WTC11 (cell line): ENCODE data around the gene ANKMY1. TPM values are rescaled to one million over a fixed set of nuclear protein-coding genes. Genes with fewer than 3 reads are reported as not detected.
A peak's percentile ranks its signal among the peaks of the same experiment; 100 is the strongest.

ENCODE experiments used
- ATAC-seq: fragments of 200-7000 bp; cut with Tn5 transposase; 2 replicates; pipeline ENCODE4 v1.10.0; 2021; ENCODE audit warnings: mild to moderate bottlenecking, moderate library complexity
- CTCF ChIA-PET: fragments of 300-600 bp; sonication (Branson Sonifier 250); formaldehyde crosslinking; loops from one replicate; lab custom pipeline; 2021; ENCODE audit warnings: antibody characterized with exemption; lab: Charles Lee
- POLR2A ChIA-PET: fragments of 350-600 bp; sonication (Branson Sonifier 250); formaldehyde crosslinking; loops from one replicate; lab custom pipeline; 2021; ENCODE audit warnings: antibody characterized with exemption; lab: Charles Lee
- DNase-seq: peaks from one replicate; pipeline ENCODE4 v3.0.0; 2021; ENCODE audit warnings: low spot score
- H3K27ac Mint-ChIP-seq: 2 replicates; pipeline ENCODE4 v1.8.0; 2021; ENCODE audit warnings: mixed read lengths
- H3K27me3 Mint-ChIP-seq: 2 replicates; pipeline ENCODE4 v1.8.0; 2021; ENCODE audit warnings: low read depth, mild to moderate bottlenecking, moderate library complexity, mixed read lengths
- H3K36me3 Mint-ChIP-seq: 2 replicates; pipeline ENCODE4 v1.8.0; 2021; ENCODE audit warnings: mixed read lengths
- H3K4me1 Mint-ChIP-seq: 2 replicates; pipeline ENCODE4 v1.8.0; 2022; ENCODE audit warnings: mixed read lengths
- H3K4me3 Mint-ChIP-seq: 2 replicates; pipeline ENCODE4 v1.8.0; 2021; ENCODE audit warnings: mild to moderate bottlenecking, moderate library complexity, mixed read lengths
- H3K9me3 Mint-ChIP-seq: 2 replicates; pipeline ENCODE4 v1.8.0; 2021; ENCODE audit warnings: mixed read lengths
- ATF2 ChIP-seq: sonication (generic); formaldehyde crosslinking; IDR thresholded peaks from 2 replicates; pipeline ENCODE4 v1.8.1; 2022; ENCODE audit warnings: low read depth, missing genetic modification reagents, borderline replicate concordance
- E2F1 ChIP-seq: sonication (generic); formaldehyde crosslinking; IDR thresholded peaks from 2 replicates; pipeline ENCODE4 v1.8.0; 2022; ENCODE audit warnings: mild to moderate bottlenecking, missing genetic modification reagents
- FOXP4 ChIP-seq: sonication (generic); formaldehyde crosslinking; IDR thresholded peaks from 2 replicates; pipeline ENCODE4 v1.8.0; 2022; ENCODE audit warnings: mild to moderate bottlenecking, missing genetic modification reagents
- GRHL2 ChIP-seq: fragments of 250-450 bp; sonication (Bioruptor Pico); IDR thresholded peaks from 2 replicates; pipeline ENCODE4 v1.8.0; 2022; ENCODE audit warnings: mild to moderate bottlenecking, moderate library complexity; ENCODE audit not compliant: insufficient replicate concordance, severe bottlenecking
- GTF2I ChIP-seq: fragments of 250-450 bp; sonication (Bioruptor Pico); conservative IDR thresholded peaks from 2 replicates; pipeline ENCODE4 v1.4.0; 2021; ENCODE audit warnings: mild to moderate bottlenecking
- HMGA2 ChIP-seq: fragments of 250-450 bp; sonication (Bioruptor Pico); IDR thresholded peaks from 2 replicates; pipeline ENCODE4 v1.4.0; 2021; ENCODE audit warnings: mild to moderate bottlenecking, moderate library complexity
- IRF2 ChIP-seq: sonication (generic); formaldehyde crosslinking; IDR thresholded peaks from 2 replicates; pipeline ENCODE4 v1.8.0; 2022; ENCODE audit warnings: low read depth, missing genetic modification reagents, borderline replicate concordance
- MYBL2 ChIP-seq: sonication (generic); formaldehyde crosslinking; IDR thresholded peaks from 2 replicates; pipeline ENCODE4 v1.8.1; 2023; ENCODE audit warnings: mild to moderate bottlenecking, moderate library complexity, missing genetic modification reagents
- OVOL2 ChIP-seq: fragments of 250-450 bp; sonication (Bioruptor Pico); IDR thresholded peaks from 2 replicates; pipeline ENCODE4 v1.9.0; 2021; ENCODE audit warnings: mild to moderate bottlenecking, borderline replicate concordance
- PREB ChIP-seq: sonication (generic); formaldehyde crosslinking; IDR thresholded peaks from 2 replicates; pipeline ENCODE4 v1.8.1; 2022; ENCODE audit warnings: mild to moderate bottlenecking, missing genetic modification reagents, moderate library complexity, borderline replicate concordance
- SMAD4 ChIP-seq: sonication (generic); formaldehyde crosslinking; IDR thresholded peaks from 2 replicates; pipeline ENCODE4 v1.8.0; 2022; ENCODE audit warnings: mild to moderate bottlenecking, missing genetic modification reagents
- ZNF138 ChIP-seq: sonication (generic); formaldehyde crosslinking; conservative IDR thresholded peaks from 2 replicates; pipeline ENCODE4 v1.8.1; 2022; ENCODE audit warnings: mild to moderate bottlenecking, moderate library complexity, missing genetic modification reagents
- ZNF219 ChIP-seq: sonication (generic); formaldehyde crosslinking; IDR thresholded peaks from 2 replicates; pipeline ENCODE4 v1.8.0; 2023; ENCODE audit warnings: missing genetic modification reagents, mild to moderate bottlenecking, borderline replicate concordance
- total RNA-seq: library from RNA; stranded (reverse); gene quantifications from 3 replicates; pipeline ENCODE4 v1.2.3, GENCODE V29; 2021
- TF ChIP-seq, protein P1 (sequence below): sonication (generic); formaldehyde crosslinking; IDR thresholded peaks from 2 replicates; pipeline ENCODE4 v1.8.1; 2023; ENCODE audit warnings: mild to moderate bottlenecking, missing genetic modification reagents
- TF ChIP-seq, protein P2 (sequence below): fragments of 200-600 bp; IDR thresholded peaks from 2 replicates; pipeline ENCODE4 v1.8.0; 2022; ENCODE audit warnings: antibody characterized with exemption

Gene ANKMY1
- total RNA-seq, 1 experiment from 2014 or later: 4.6 TPM

DNA sequence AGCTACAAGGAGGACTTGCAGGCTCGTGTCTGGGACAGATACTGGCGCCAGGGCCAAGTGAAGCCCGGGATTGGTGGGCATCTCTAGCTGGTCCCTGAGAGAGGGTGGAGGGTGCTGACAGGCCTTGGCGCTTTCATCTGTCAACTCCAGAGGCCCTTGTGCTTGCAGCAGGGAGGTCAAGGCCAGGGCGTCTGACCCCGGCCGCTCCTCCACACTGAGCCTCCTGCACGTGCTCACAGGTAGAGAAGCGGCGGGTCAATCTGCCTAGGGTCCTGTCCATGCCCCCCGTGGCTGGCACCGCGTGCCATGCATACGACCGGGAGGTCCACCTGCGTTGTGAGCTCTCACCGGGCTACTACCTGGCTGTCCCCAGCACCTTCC lies 38.3 kb upstream of the ANKMY1 start:
- ATAC-seq (no peak), DNase-seq (peak; percentile 8)
- H3K4me3 Mint-ChIP-seq: no peak overlapping the region
- no peak for TF ChIP-seq ZNF219
- TF ChIP-seq, protein P1, sequence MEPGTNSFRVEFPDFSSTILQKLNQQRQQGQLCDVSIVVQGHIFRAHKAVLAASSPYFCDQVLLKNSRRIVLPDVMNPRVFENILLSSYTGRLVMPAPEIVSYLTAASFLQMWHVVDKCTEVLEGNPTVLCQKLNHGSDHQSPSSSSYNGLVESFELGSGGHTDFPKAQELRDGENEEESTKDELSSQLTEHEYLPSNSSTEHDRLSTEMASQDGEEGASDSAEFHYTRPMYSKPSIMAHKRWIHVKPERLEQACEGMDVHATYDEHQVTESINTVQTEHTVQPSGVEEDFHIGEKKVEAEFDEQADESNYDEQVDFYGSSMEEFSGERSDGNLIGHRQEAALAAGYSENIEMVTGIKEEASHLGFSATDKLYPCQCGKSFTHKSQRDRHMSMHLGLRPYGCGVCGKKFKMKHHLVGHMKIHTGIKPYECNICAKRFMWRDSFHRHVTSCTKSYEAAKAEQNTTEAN: no peak
- no peak for TF ChIP-seq OVOL2 (CRISPR knock-in tag)
- TF ChIP-seq GTF2I: no peak
- TF ChIP-seq ATF2: no peak
- no peak for TF ChIP-seq E2F1
- no peak for TF ChIP-seq GRHL2 (CRISPR knock-in tag)
- no peak for TF ChIP-seq MYBL2 (CRISPR knock-in tag)
- TF ChIP-seq HMGA2: no peak
- no peak for TF ChIP-seq IRF2 (CRISPR knock-in tag)
- no peak for TF ChIP-seq FOXP4 (CRISPR knock-in tag)
- TF ChIP-seq PREB (CRISPR knock-in tag): no peak
- TF ChIP-seq SMAD4 (CRISPR knock-in tag): no peak
- H3K4me1 Mint-ChIP-seq: no peaks in the 10 kb centered on the region
- H3K27ac Mint-ChIP-seq: no peak overlapping the region
- CTCF ChIA-PET: interaction anchor here (0.6 to 1.1 kb wide), 3 partner anchors 8 to 112 kb away, joined by 3 read pairs; no protein-coding TSS in a partner anchor
- H3K27me3 Mint-ChIP-seq: no peaks in the 10 kb centered on the region
- 0 out of 2 replicates have a peak, but pooled peaks cover 2% of the 10 kb centered on the region for H3K36me3 Mint-ChIP-seq
- POLR2A ChIA-PET: no interaction called here
- no peaks in the 10 kb centered on the region for H3K9me3 Mint-ChIP-seq

DNA sequence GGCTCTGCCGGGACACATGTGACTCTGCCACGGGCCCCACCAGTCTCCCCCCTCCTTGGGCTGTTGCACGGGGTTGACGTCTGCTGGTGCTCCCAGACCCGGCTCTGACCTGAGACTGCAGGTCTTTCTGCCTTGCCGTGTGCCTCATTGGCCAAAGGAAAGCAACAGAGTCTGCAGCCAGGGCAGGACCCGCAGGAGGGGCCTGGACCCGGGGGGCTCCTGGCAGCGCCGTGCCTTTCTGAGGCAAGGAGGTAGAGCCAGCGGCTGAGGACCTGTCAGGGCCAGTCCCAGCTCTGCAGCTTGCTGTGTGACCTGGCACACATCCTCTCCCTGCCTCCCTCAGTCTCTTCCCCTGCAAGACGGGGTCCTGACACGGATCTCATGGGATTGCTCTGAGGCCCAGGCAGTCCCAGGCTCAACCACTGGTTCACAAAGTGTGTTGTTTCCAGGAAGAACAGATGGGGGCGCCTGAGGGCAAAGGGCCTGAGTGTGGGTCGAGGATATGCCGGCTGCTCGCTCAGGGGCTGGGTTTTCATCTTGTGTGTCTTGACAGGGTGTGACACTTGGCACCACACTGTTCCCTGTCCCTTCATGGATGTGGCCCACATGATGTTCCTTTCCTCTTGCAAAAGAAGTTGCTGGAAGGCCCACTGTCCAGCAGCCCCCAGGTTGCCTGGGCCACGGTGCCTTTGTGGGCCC lies 37.7 kb upstream of the ANKMY1 start:
- ChIA-PET POLR2A (no interaction called here), CTCF (interaction anchor here (0.6 to 1.1 kb wide), 4 partner anchors 9 to 112 kb away, joined by 3 read pairs; no protein-coding TSS in a partner anchor)
- no peak overlapping the region for H3K4me3 Mint-ChIP-seq
- H3K9me3 Mint-ChIP-seq: no peaks in the 10 kb centered on the region
- H3K36me3 Mint-ChIP-seq: 0 out of 2 replicates have a peak, but pooled peaks cover 2% of the 10 kb centered on the region
- TF ChIP-seq, protein P2, sequence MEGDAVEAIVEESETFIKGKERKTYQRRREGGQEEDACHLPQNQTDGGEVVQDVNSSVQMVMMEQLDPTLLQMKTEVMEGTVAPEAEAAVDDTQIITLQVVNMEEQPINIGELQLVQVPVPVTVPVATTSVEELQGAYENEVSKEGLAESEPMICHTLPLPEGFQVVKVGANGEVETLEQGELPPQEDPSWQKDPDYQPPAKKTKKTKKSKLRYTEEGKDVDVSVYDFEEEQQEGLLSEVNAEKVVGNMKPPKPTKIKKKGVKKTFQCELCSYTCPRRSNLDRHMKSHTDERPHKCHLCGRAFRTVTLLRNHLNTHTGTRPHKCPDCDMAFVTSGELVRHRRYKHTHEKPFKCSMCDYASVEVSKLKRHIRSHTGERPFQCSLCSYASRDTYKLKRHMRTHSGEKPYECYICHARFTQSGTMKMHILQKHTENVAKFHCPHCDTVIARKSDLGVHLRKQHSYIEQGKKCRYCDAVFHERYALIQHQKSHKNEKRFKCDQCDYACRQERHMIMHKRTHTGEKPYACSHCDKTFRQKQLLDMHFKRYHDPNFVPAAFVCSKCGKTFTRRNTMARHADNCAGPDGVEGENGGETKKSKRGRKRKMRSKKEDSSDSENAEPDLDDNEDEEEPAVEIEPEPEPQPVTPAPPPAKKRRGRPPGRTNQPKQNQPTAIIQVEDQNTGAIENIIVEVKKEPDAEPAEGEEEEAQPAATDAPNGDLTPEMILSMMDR: 0 out of 2 replicates have a peak, but pooled peaks have one; percentile 16
- no peak for TF ChIP-seq ZNF138 (CRISPR knock-in tag)
- H3K27me3 Mint-ChIP-seq: no peaks in the 10 kb centered on the region
- no peak overlapping the region for H3K27ac Mint-ChIP-seq
- peak; percentile 80 for DNase-seq
- ATAC-seq: peak; percentile 92
- H3K4me1 Mint-ChIP-seq: no peaks in the 10 kb centered on the region
